CD14-positive monocyte (primary cell): ENCODE measurements around the gene ALDH9A1. TPM values are rescaled to one million over a fixed set of nuclear protein-coding genes. Genes with fewer than 3 reads are reported as not detected.
A peak's percentile ranks its signal among the peaks of the same experiment; 100 is the strongest.

Experiments
- DNase-seq, 3 donors: peaks; one replicate each; pipeline ENCODE4 v3.0.0-alpha.2; 2011 to 2022
- H2AFZ ChIP-seq: 2 replicates; pipeline ENCODE4 v1.6.0; 2012; ENCODE audit warnings: mild to moderate bottlenecking, low read depth, low read length, inconsistent platforms; ENCODE audit not compliant: insufficient read depth, poor library complexity, severe bottlenecking
- H3K27ac ChIP-seq, 2 donors: 1 replicate in 1 of 2; 2 replicates in 1 of 2; pipeline ENCODE4 v1.5.1; 2012 to 2013; ENCODE audit warnings: low read length in 2 of 2, control low read depth in 1 of 2, inconsistent platforms in 1 of 2, low read depth in 1 of 2, mild to moderate bottlenecking in 1 of 2
- H3K27me3 ChIP-seq, 2 donors: one replicate each; pipeline versions ENCODE4 v1.6.0 to v1.6.1; 2011 to 2013; ENCODE audit warnings: low read length in 2 of 2; ENCODE audit not compliant: control insufficient read depth in 2 of 2, insufficient read depth in 2 of 2
- H3K36me3 ChIP-seq, 2 donors: replicated peaks in 1 of 2; 1 replicate in 1 of 2; 2 replicates in 1 of 2; pipeline versions ENCODE4 v1.5.1 to v1.6.1; 2012 to 2013; ENCODE audit warnings: low read length in 2 of 2, control low read depth in 1 of 2, inconsistent platforms in 1 of 2, mild to moderate bottlenecking in 1 of 2; ENCODE audit not compliant: insufficient read depth in 2 of 2, control insufficient read depth in 1 of 2
- H3K4me1 ChIP-seq, 2 donors: 1 replicate in 1 of 2; 2 replicates in 1 of 2; pipeline versions ENCODE4 v1.5.1 to v1.6.1; 2012 to 2013; ENCODE audit warnings: low read length in 2 of 2, control low read depth in 1 of 2, inconsistent platforms in 1 of 2, mild to moderate bottlenecking in 1 of 2, moderate library complexity in 1 of 2; ENCODE audit not compliant: insufficient read depth in 2 of 2, control insufficient read depth in 1 of 2
- H3K4me2 ChIP-seq: replicated peaks from 2 replicates; pipeline ENCODE3; 2012; ENCODE audit warnings: low read length, moderate library complexity, mild to moderate bottlenecking; ENCODE audit not compliant: poor library complexity, severe bottlenecking; ENCODE audit errors: extremely low read depth
- H3K4me3 ChIP-seq, 3 experiments: fragments of 200-600 bp in 1 of 3; sonication (generic) in 1 of 3; replicated peaks in 1 of 3; 1 replicate in 2 of 3; 2 replicates in 1 of 3; pipeline ENCODE4 v1.5.1; 2011 to 2013; ENCODE audit warnings: low read length in 3 of 3, mild to moderate bottlenecking in 3 of 3, control low read depth in 2 of 3, low read depth in 2 of 3, inconsistent platforms in 1 of 3, moderate library complexity in 1 of 3
- H3K79me2 ChIP-seq: 2 replicates; pipeline ENCODE4 v1.6.0; 2012; ENCODE audit warnings: mild to moderate bottlenecking, control low read depth, inconsistent platforms, low read length, moderate library complexity; ENCODE audit not compliant: insufficient read depth
- H3K9ac ChIP-seq: 2 replicates; pipeline ENCODE4 v1.6.0; 2017; ENCODE audit warnings: low read length, mild to moderate bottlenecking; ENCODE audit not compliant: insufficient read depth, poor library complexity, severe bottlenecking
- H3K9me3 ChIP-seq, 2 donors: replicated peaks in 1 of 2; 1 replicate in 1 of 2; 2 replicates in 1 of 2; pipeline versions ENCODE4 v1.5.1 to v1.6.1; 2012 to 2013; ENCODE audit warnings: low read length in 2 of 2, control low read depth in 1 of 2; ENCODE audit not compliant: control insufficient read depth in 1 of 2, insufficient read depth in 1 of 2
- H4K20me1 ChIP-seq: 2 replicates; pipeline ENCODE4 v1.6.0; 2012; ENCODE audit warnings: mild to moderate bottlenecking, low read length, control low read depth, moderate library complexity; ENCODE audit not compliant: insufficient read depth
- H3K27ac Mint-ChIP-seq, 7 donors: one replicate each; pipeline ENCODE4 v1.8.0; 2020; ENCODE audit warnings: mild to moderate bottlenecking in 7 of 7, mixed read lengths in 7 of 7, moderate library complexity in 6 of 7, inconsistent platforms in 2 of 7
- H3K27me3 Mint-ChIP-seq, 3 donors: one replicate each; pipeline ENCODE4 v1.8.0; 2021 to 2022; ENCODE audit warnings: low read depth in 3 of 3, mild to moderate bottlenecking in 3 of 3, mixed read lengths in 3 of 3, moderate library complexity in 3 of 3, inconsistent platforms in 1 of 3
- H3K36me3 Mint-ChIP-seq, 2 donors: one replicate each; pipeline ENCODE4 v1.8.0; 2020; ENCODE audit warnings: mixed read lengths in 2 of 2, inconsistent platforms in 1 of 2, mild to moderate bottlenecking in 1 of 2
- H3K4me1 Mint-ChIP-seq: one replicate; pipeline ENCODE4 v1.8.0; 2020; ENCODE audit warnings: mild to moderate bottlenecking, mixed read lengths
- H3K4me3 Mint-ChIP-seq, 2 donors: one replicate each; pipeline ENCODE4 v1.8.0; 2020; ENCODE audit warnings: mild to moderate bottlenecking in 2 of 2, mixed read lengths in 2 of 2, moderate library complexity in 1 of 2
- H3K9me3 Mint-ChIP-seq, 7 donors: one replicate each; pipeline ENCODE4 v1.8.0; 2020 to 2022; ENCODE audit warnings: mixed read lengths in 7 of 7, mild to moderate bottlenecking in 6 of 7, moderate library complexity in 6 of 7, inconsistent platforms in 2 of 7
- CTCF ChIP-seq: fragments of 200-600 bp; IDR thresholded peaks from one replicate; pipeline ENCODE4 v1.8.0; 2022; ENCODE audit warnings: antibody characterized with exemption, mild to moderate bottlenecking
- WGBS: methylation state at CpG from one replicate; pipeline ENCODE4 v1.1.5; 2013; ENCODE audit warnings: missing lambda C conversion rate; ENCODE audit not compliant: insufficient coverage; 5-methylcytosine and 5-hydroxymethylcytosine counted together
- intact Hi-C, 2 donors: fragments of 100-400 bp; cut with micrococcal nuclease; formaldehyde crosslinking; loops; one replicate each; pipeline versions ENCODE4 v1.15.0 to v1.15.1; 2023
- polyA plus RNA-seq, 3 donors: library from polyadenylated mRNA; depleted of rRNA in 1 of 3; unstranded in 2 of 3; stranded (reverse) in 1 of 3; fragments of 300-500 nt in 2 of 3; fragments of >200 nt in 1 of 3; fragmentation: Illumina TruSeq in 2 of 3; gene quantifications; 1 replicate in 2 of 3; 2 replicates in 1 of 3; pipeline ENCODE4 v1.2.3, GENCODE V29; 2012 to 2021

Gene ALDH9A1
- polyA plus RNA-seq, 3 donors = 23.7 to 60.0 (median 57.7) TPM

DNA sequence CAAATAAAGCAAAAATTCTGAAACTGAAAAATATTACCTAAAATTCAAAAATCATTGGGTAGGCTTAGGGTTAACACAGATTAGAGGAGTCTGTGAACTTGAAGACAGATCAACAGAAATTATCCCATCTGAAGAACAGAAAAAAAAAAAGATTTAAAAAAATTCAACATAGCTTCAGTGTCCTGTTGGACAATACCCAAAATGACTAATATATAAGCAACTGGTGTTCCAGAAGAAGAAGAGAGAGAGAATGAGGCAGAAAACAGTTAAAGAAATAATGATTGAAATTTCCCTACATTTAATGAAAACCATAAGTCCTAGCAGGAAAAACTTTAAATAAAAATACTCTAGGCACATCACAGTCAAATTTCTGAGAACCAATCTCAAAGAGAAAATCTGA lies 38.8 kb upstream of the ALDH9A1 start:
- no peak for DNase-seq
- Mint-ChIP-seq H3K4me3 (no peak overlapping the region), H3K4me1 (no peaks in the 10 kb centered on the region), H3K27ac (no peak overlapping the region), H3K27me3 (no peaks in the 10 kb centered on the region), H3K36me3 (peaks cover 66 to 84% of the 10 kb centered on the region in 2 donors), H3K9me3 (no peaks in the 10 kb centered on the region)
- no peaks in the 10 kb centered on the region for H4K20me1 ChIP-seq
- H3K36me3 ChIP-seq = peaks cover 64 to 95% of the 10 kb centered on the region in 2 donors
- H3K27ac ChIP-seq = no peak overlapping the region
- H3K79me2 ChIP-seq = no peaks in the 10 kb centered on the region
- H3K4me3 ChIP-seq = no peak overlapping the region
- no peak overlapping the region for H2AFZ ChIP-seq
- no peak overlapping the region for H3K9ac ChIP-seq
- intact Hi-C loops = no loop called here
- no peaks in the 10 kb centered on the region for H3K27me3 ChIP-seq
- no peak for TF ChIP-seq CTCF
- no peak overlapping the region for H3K4me2 ChIP-seq
- no peaks in the 10 kb centered on the region for H3K9me3 ChIP-seq
- no peaks in the 10 kb centered on the region for H3K4me1 ChIP-seq

GRCh38 chr1:165734906-165735305 lies 36.5 kb upstream of the ALDH9A1 start:
- Mint-ChIP-seq H3K9me3 (no peaks in the 10 kb centered on the region), H3K27me3 (no peaks in the 10 kb centered on the region), H3K4me1 (no peaks in the 10 kb centered on the region), H3K36me3 (peaks cover 54 to 73% of the 10 kb centered on the region in 2 donors), H3K4me3 (no peak overlapping the region), H3K27ac (peak overlapping the region in 2 of 7 donors; percentile 22 to 25)
- no peak for TF ChIP-seq CTCF
- H4K20me1 ChIP-seq = no peaks in the 10 kb centered on the region
- no peak overlapping the region for H3K9ac ChIP-seq
- intact Hi-C loops = no loop called here
- no peaks in the 10 kb centered on the region for H3K9me3 ChIP-seq
- no peak for DNase-seq
- H3K4me1 ChIP-seq = no peaks in the 10 kb centered on the region
- no peak overlapping the region for H3K27ac ChIP-seq
- H3K36me3 ChIP-seq = peaks cover 51 to 91% of the 10 kb centered on the region in 2 donors
- no peak overlapping the region for H3K4me3 ChIP-seq
- WGBS = no CpG with 5 or more reads among the region's 3 CpGs
- H3K4me2 ChIP-seq = no peak overlapping the region
- no peaks in the 10 kb centered on the region for H3K27me3 ChIP-seq
- no peak overlapping the region for H2AFZ ChIP-seq
- H3K79me2 ChIP-seq = no peaks in the 10 kb centered on the region
